Activated CD8-positive, alpha-beta memory T cell treated with anti-CD3 and anti-CD28 coated beads for 1 hour (primary cell): ENCODE measurements around the gene DMPK.

Source experiments
- DNase-seq, 2 donors: peaks; one replicate each; pipeline ENCODE4 v3.0.0-alpha.2; 2020; ENCODE audit warnings: low read depth in 1 of 2; ENCODE audit errors: extremely low read depth in 1 of 2

DMPK gene

GRCh38 chr19:45789035-45789786 lies 6.9 kb upstream of the DMPK start:
- DNase-seq = no peak

DNA sequence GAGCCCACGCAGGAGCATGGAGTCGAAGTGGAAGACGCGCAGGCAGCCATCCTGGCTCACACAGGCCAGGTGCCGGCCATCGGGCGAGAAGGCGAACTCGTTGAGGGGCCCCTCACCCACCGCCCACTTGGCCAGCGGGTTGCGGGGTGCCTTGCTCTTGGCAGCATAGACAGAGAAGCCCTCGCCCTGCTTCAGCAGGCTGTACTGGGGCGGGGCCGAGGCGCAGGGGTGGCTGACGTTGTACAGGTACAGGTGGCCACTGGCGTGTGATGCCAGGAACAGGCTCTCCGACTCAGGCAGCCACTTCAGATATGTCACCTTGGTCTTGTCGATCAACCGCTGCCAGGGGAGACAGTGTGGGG lies 4.2 kb upstream of the DMPK start:
- DNase-seq = no peak

DNA sequence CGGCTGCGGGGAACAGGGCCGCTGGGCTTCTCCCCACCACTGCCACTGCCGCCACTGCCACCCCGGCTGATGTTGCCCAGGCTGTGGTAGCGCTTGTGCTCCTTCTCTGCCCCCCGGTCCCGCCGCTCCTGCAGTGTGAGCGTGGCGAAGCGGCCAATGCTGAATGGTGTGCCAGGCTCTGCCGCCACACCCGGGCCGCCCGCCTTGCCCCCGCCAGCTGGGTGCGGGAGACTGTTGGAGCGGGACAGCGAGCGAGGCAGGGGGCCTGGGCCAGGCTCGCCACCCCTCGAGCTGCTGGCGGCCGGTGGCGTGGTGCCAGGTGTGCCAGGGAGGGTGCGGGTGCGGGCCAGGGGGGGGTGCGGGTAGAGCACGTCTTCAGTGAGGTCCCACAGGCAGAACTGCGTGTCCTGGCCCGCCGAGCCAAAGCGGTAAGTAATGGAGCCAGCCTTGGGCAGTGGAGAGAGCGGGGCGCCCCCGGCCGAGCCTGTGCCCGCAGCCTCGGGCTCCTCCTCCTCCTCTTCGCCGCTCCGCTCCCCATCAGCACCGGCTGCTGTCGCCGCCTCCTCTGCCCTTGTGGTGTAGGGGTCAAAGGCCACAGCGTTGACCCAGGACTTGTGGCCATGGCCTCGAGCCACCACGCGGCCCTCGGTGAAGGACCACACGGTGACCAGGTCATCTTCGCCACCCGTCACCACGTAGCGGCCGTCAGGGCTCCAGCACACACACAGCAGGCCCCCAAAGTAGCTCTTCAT lies 3.7 kb upstream of the DMPK start:
- DNase-seq = no peak

GRCh38 chr19:45785097-45785496 lies 2.8 kb upstream of the DMPK start:
- no peak for DNase-seq

- DNase-seq = no peak
Observed at GRCh38 chr19:45784096-45784495, 1.8 kb upstream of the DMPK start.

- no peak for DNase-seq
Observed at GRCh38 chr19:45782820-45783785, 813 bp upstream of the DMPK start.

GRCh38 chr19:45781214-45782161 lies 802 bp downstream of the DMPK start:
- DNase-seq = no peak

- DNase-seq = no peak
Observed at GRCh38 chr19:45780448-45781213, 1.7 kb downstream of the DMPK start.

DNA sequence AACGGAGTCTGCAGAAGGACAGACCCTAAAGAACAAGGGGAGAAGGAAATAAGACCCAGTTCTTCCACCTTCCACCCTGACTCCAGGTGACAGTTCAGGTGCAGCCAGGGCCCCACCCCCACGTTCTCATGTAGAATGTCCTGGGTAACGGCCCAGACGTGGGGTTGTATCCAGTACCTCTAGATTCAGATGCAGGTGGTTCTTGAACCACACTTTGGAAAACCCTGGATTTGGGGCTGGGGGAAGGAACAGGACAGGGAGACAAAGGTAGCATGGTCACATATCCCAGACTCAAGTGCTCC lies 2.2 kb downstream of the DMPK start:
- no peak for DNase-seq

- DNase-seq = peak; percentile 40 to 58
Observed at GRCh38 chr19:45779231-45780145, 2.8 kb downstream of the DMPK start.

GRCh38 chr19:45778010-45778661 lies 4.2 kb downstream of the DMPK start:
- DNase-seq = no peak

DNA sequence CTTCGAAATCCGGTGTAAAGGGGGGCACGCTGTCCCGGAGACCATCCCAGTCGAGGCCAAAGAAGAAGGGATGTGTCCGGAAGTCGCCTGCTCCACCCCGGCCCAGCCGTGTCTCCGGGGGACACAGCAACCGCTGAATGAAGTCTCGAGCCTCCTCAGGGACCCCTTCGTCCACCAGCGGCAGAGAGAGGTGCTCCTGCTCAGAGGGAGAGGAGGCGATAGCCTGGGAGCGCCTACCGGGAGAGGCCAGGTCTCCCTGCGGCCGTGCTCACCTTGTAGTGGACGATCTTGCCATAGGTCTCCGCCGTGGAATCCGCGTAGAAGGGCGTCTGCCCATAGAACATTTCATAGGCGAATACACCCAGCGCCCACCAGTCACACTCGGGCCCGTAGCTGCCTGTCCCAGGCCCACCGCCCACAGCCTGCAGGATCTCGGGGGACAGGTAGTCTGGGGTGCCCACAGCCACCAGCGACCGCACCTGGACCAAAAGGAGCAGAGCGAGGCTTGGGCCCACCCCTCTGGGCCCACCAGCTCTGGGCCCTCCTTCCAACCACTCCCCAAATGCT lies 4.8 kb downstream of the DMPK start:
- no peak for DNase-seq

DNA sequence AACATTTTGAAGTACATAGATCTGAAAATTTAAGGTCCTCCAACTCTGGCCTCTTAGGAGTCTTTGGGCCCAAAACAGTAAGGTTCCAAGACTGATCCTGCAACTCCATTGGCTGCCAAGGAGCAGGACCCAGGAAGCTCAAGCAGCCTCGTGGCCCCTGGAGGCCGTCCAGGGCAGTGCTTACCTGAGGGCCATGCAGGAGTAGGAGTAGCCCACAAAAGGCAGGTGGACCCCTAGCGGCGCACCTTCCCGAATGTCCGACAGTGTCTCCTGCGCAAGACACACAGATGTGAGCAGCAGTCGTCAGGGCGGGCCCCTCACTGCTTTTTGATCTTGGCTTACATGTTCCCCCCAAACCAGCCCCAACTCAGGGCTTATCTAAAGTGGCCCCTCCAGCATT lies 7.5 kb downstream of the DMPK start:
- no peak for DNase-seq

- DNase-seq = no peak
Observed at GRCh38 chr19:45773384-45773783, 8.9 kb downstream of the DMPK start.

GRCh38 chr19:45772912-45773311 lies 9.4 kb downstream of the DMPK start:
- no peak for DNase-seq

DNA sequence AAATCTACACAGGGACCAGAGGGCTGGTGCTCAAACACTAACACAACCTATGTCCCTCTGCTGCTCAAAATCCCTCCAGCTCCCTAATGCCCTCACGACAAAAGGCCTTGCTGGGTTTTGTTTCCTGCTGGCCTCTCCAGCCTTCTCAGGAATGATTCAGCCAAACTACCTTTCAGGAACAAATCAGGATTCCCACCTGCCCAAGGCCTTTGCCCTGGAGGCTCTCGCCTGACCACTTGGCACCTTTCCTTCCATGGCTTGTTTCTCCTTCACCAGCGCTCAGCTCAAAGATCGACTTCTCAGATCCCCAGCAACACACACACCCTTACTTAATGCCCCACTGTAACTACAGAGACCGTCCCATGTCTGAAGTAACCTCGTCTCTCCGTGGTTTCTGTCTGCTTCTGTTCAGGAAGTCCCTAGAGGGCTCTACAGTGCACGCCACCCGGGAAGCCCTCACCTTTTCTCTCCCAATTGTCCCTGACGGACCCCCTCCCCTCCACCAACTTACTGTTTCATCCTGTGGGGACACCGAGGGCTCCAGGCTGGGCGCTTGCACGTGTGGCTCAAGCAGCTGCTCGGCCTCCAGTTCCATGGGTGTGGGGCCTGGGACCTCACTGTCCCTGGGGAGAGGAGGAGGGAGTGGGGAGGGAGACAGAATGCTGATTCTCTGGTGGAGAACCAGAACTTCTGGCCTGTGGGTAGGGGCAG lies 10.0 kb downstream of the DMPK start:
- DNase-seq = no peak

GRCh38 chr19:45771311-45771933 lies 10.9 kb downstream of the DMPK start:
- DNase-seq = no peak
